GM23248 (cell line): ENCODE measurements around the gene ALDOA. TPM values are rescaled to one million over a fixed set of nuclear protein-coding genes. Genes with fewer than 3 reads are reported as not detected.
A peak's percentile ranks its signal among the peaks of the same experiment; 100 is the strongest.

Experiments used
- DNase-seq: peaks from one replicate; pipeline ENCODE4 v3.0.0-alpha.2; 2015
- H2AFZ ChIP-seq: fragments of 200-600 bp; sonication (generic); 2 replicates; pipeline ENCODE4 v1.6.1; 2016; ENCODE audit warnings: antibody characterized with exemption
- H3F3A ChIP-seq: fragments of 200-600 bp; sonication (generic); 2 replicates; pipeline ENCODE4 v1.6.1; 2016; ENCODE audit warnings: mild to moderate bottlenecking, antibody characterized with exemption, mixed run types; ENCODE audit not compliant: insufficient read depth
- H3K27ac ChIP-seq: fragments of 200-600 bp; sonication (generic); 2 replicates; pipeline ENCODE4 v1.5.1; 2016; ENCODE audit warnings: mild to moderate bottlenecking
- H3K27me3 ChIP-seq: fragments of 200-600 bp; sonication (generic); replicated peaks from 2 replicates; pipeline ENCODE4 v1.6.1; 2016; ENCODE audit warnings: mild to moderate bottlenecking; ENCODE audit not compliant: insufficient read depth
- H3K36me3 ChIP-seq: fragments of 200-600 bp; sonication (generic); 2 replicates; pipeline ENCODE4 v1.6.1; 2016; ENCODE audit warnings: low read depth, mild to moderate bottlenecking
- H3K4me1 ChIP-seq: fragments of 200-600 bp; sonication (generic); 2 replicates; pipeline ENCODE4 v1.6.1; 2016; ENCODE audit warnings: mild to moderate bottlenecking; ENCODE audit not compliant: insufficient read depth
- H3K4me2 ChIP-seq: fragments of 200-600 bp; sonication (generic); one replicate; pipeline ENCODE4 v1.6.1; 2016; ENCODE audit warnings: mild to moderate bottlenecking; ENCODE audit not compliant: unreplicated experiment
- H3K4me3 ChIP-seq: fragments of 200-600 bp; sonication (generic); 2 replicates; pipeline ENCODE4 v1.5.1; 2016; ENCODE audit warnings: mild to moderate bottlenecking
- H3K79me2 ChIP-seq: fragments of 200-600 bp; sonication (generic); 2 replicates; pipeline ENCODE4 v1.6.1; 2016; ENCODE audit warnings: mild to moderate bottlenecking; ENCODE audit not compliant: insufficient read depth
- H3K9ac ChIP-seq: fragments of 200-600 bp; sonication (generic); 2 replicates; pipeline ENCODE4 v1.6.1; 2016; ENCODE audit warnings: mild to moderate bottlenecking
- H3K9me2 ChIP-seq: fragments of 200-600 bp; sonication (generic); 2 replicates; pipeline ENCODE4 v1.6.1; 2016; ENCODE audit warnings: mixed run types, mild to moderate bottlenecking, moderate library complexity; ENCODE audit not compliant: insufficient read depth
- H3K9me3 ChIP-seq: fragments of 200-600 bp; sonication (generic); one replicate; pipeline ENCODE4 v1.6.1; 2017; ENCODE audit warnings: low read depth
- H4K20me1 ChIP-seq: fragments of 200-600 bp; sonication (generic); 2 replicates; pipeline ENCODE4 v1.6.0; 2016; ENCODE audit not compliant: insufficient read depth
- EZH2 ChIP-seq: fragments of 200-600 bp; sonication (generic); IDR thresholded peaks from 2 replicates; pipeline ENCODE4 v1.6.1; 2018; ENCODE audit warnings: antibody characterized with exemption, mild to moderate bottlenecking; ENCODE audit not compliant: insufficient read depth, poor library complexity, severe bottlenecking
- EZH2phosphoT487 ChIP-seq: fragments of 200-600 bp; sonication (generic); IDR thresholded peaks from 2 replicates; pipeline ENCODE4 v1.6.1; 2018; ENCODE audit warnings: antibody characterized with exemption, moderate library complexity, mild to moderate bottlenecking, low read depth; ENCODE audit not compliant: insufficient read depth
- WGBS, 2 experiments: methylation state at CpG; one replicate each; pipeline ENCODE4 v1.1.6; 2015 to 2017; ENCODE audit warnings: low lambda C conversion rate in 2 of 2, low coverage in 1 of 2; ENCODE audit errors: missing lambda C conversion rate in 2 of 2; 5-methylcytosine and 5-hydroxymethylcytosine counted together
- in situ Hi-C: fragments of 300-500 bp; cut with MboI; formaldehyde crosslinking; loops from 2 replicates; pipeline ENCODE4 v1.15.0; 2020
- polyA plus RNA-seq: library from polyadenylated mRNA; unstranded; fragments of >200 nt; fragmentation: Nextera tagmentation; extraction: Ambion mirVana; gene quantifications from 2 replicates; pipeline ENCODE4 v1.2.1, GENCODE V29; 2016
- total RNA-seq: library from RNA; depleted of rRNA; stranded (reverse); fragments of >200 nt; shearing (Covaris generic); gene quantifications from 2 replicates; pipeline ENCODE4 v1.2.3, GENCODE V29; 2014

The ALDOA gene
- total and polyA plus RNA-seq, 2 experiments from 2014 or later: 1,602 to 2,742 TPM

DNA sequence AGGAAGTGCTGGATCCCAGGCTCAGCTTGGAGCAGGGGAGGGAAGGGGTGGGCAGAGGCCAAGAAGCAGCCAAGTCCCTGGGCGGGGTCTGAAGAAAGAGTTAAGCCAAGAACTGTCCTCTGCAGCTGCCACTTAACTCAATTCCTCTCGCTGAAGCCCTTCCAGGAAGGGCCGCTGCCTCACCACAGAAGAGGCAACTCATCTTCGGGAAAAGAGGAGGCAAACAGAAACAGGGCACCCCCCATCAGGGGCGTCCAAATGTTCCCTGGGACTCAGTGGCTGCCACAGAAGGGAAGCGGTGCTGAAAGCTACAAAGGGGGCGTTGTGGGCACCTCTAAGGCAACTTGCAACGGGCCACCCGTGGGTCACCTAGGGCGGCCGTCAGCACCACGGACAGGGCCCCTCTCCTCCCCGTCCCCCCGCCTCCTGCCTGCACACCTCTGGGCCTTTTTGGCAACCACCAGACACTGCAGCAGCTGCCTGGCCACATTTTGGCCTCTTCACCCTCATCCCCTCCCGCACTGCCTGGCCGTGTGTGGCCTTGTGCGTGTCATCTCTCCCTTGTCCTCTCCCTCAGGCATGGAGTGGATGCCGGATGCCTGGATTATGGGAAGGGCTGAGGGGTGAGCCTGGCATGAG, 37.0 kb upstream of the ALDOA start:
- Histone ChIP-seq H3K9me2 (no peaks in the 10 kb centered on the region), H3K4me1 (no peaks in the 10 kb centered on the region), H3F3A (no peaks in the 10 kb centered on the region), H2AFZ (no peak overlapping the region), H3K79me2 (no peaks in the 10 kb centered on the region), H3K36me3 (no peaks in the 10 kb centered on the region), H4K20me1 (no peaks in the 10 kb centered on the region), H3K4me2 (no peak overlapping the region), H3K27ac (no peak overlapping the region), H3K27me3 (peaks cover 44% of the 10 kb centered on the region), H3K9ac (no peak overlapping the region), H3K9me3 (no peaks in the 10 kb centered on the region), H3K4me3 (no peak overlapping the region)
- in situ Hi-C loops: loop anchor here (10.0 kb wide), 2 partner anchors 54 to 324 kb away; partner anchors contain the start of gene TAOK2
- DNase-seq: peak; percentile 33
- no peak for TF ChIP-seq EZH2
- no peak for TF ChIP-seq EZH2phosphoT487
- 13 to 16% methylated on average over 14 to 18 of the region's 18 CpGs for WGBS, 2 experiments

- H3K4me3 ChIP-seq: no peak overlapping the region
- 18 to 24% methylated on average over 20 to 23 of the region's 23 CpGs for WGBS, 2 experiments
Observed at GRCh38 chr16:30030011-30030685, 35.4 kb upstream of the ALDOA start.

GRCh38 chr16:30030841-30031413, 34.6 kb upstream of the ALDOA start, which contains the start of gene TLCD3B:
TSS of gene TLCD3B (minus strand) at chr16:30031271. CDS start at chr16:30030527, 744 bp downstream.
- Histone ChIP-seq H4K20me1 (no peaks in the 10 kb centered on the region), H3K27ac (no peak within 1 kb of the TSS), H3K9ac (no peak within 1 kb of the TSS), H3K27me3 (peaks cover 38% of the 10 kb centered on the region), H3K4me3 (peak within 1 kb of the TSS; percentile 34; the same call in 1 of the 2 replicates), H3K79me2 (no peaks in the 10 kb centered on the region), H3K9me3 (no peaks in the 10 kb centered on the region), H3K9me2 (no peaks in the 10 kb centered on the region), H3K4me1 (no peaks in the 10 kb centered on the region), H3K36me3 (no peaks in the 10 kb centered on the region), H3K4me2 (no peak within 1 kb of the TSS), H2AFZ (no peak within 1 kb of the TSS), H3F3A (no peaks in the 10 kb centered on the region)
- in situ Hi-C loops: no loop called here
- TF ChIP-seq EZH2phosphoT487 (no peak), EZH2 (no peak)
- WGBS, 2 experiments: 4% methylated on average over 27 of the region's 27 CpGs; no CpG with 5 or more reads in 1 of the 2 experiments
- peak; percentile 34 for DNase-seq

More at GRCh38 chr16:30030011-30030685, 35.4 kb upstream of the ALDOA start:
- Histone ChIP-seq H3K9me3 (no peaks in the 10 kb centered on the region), H3K27me3 (peaks cover 44% of the 10 kb centered on the region), H3K9me2 (no peaks in the 10 kb centered on the region), H3K4me1 (no peaks in the 10 kb centered on the region), H3K27ac (no peak overlapping the region), H3K9ac (no peak overlapping the region), H3K4me2 (no peak overlapping the region), H3K79me2 (no peaks in the 10 kb centered on the region), H4K20me1 (no peaks in the 10 kb centered on the region), H3K36me3 (no peaks in the 10 kb centered on the region), H2AFZ (no peak overlapping the region), H3F3A (no peaks in the 10 kb centered on the region)
- TF ChIP-seq EZH2phosphoT487: no peak
- no peak for TF ChIP-seq EZH2
- in situ Hi-C loops: no loop called here
- no peak for DNase-seq

- Histone ChIP-seq H3K9me2 (no peaks in the 10 kb centered on the region), H3K27me3 (peaks cover 36% of the 10 kb centered on the region), H3K4me2 (no peak overlapping the region), H3K36me3 (no peaks in the 10 kb centered on the region), H3F3A (no peaks in the 10 kb centered on the region), H3K4me3 (no peak overlapping the region), H3K4me1 (no peaks in the 10 kb centered on the region), H3K27ac (no peak overlapping the region), H3K9me3 (no peaks in the 10 kb centered on the region), H3K79me2 (no peaks in the 10 kb centered on the region), H4K20me1 (no peaks in the 10 kb centered on the region), H3K9ac (no peak overlapping the region), H2AFZ (no peak overlapping the region)
- in situ Hi-C loops: no loop called here
- WGBS, 2 experiments: 12 to 13% methylated on average over 11 of the region's 11 CpGs
- DNase-seq: no peak
- TF ChIP-seq EZH2phosphoT487 (0 out of 2 replicates have a peak, but pooled peaks have one; percentile 43), EZH2 (no peak)
Observed at GRCh38 chr16:30031477-30031918, 34.1 kb upstream of the ALDOA start.
